SJSA1 (cell line): Measurements from ENCODE around the gene QPRT. TPM values are rescaled to one million over a fixed set of nuclear protein-coding genes. Genes with fewer than 3 reads are reported as not detected.
"Not testable (repeated sequence)": the region's sequence is repeated elsewhere in the genome, so short reads cannot be mapped to it uniquely, and the experiment has no call there.

Experiments
- DNase-seq, 2 experiments: peaks; one replicate each; pipeline ENCODE4 v3.0.0-alpha.2; 2015 to 2020; ENCODE audit warnings: low spot score in 2 of 2, low read depth in 1 of 2
- H3K27ac ChIP-seq: fragments of 250-450 bp; sonication (Bioruptor Pico); 2 replicates; pipeline ENCODE4 v1.5.1; 2020; ENCODE audit warnings: mild to moderate bottlenecking, moderate library complexity
- H3K27me3 ChIP-seq: fragments of 250-450 bp; sonication (Bioruptor Pico); replicated peaks from 2 replicates; pipeline ENCODE4 v1.5.1; 2020; ENCODE audit warnings: mild to moderate bottlenecking, moderate library complexity
- H3K36me3 ChIP-seq: fragments of 250-450 bp; sonication (Bioruptor Pico); 2 replicates; pipeline ENCODE4 v1.5.1; 2020; ENCODE audit warnings: mild to moderate bottlenecking
- H3K4me1 ChIP-seq: fragments of 250-450 bp; sonication (Bioruptor Pico); replicated peaks from 2 replicates; pipeline ENCODE4 v1.6.1; 2021; ENCODE audit warnings: mild to moderate bottlenecking
- H3K4me3 ChIP-seq: fragments of 250-450 bp; sonication (Bioruptor Pico); 2 replicates; pipeline ENCODE4 v1.5.1; 2020; ENCODE audit warnings: mild to moderate bottlenecking
- H3K9me3 ChIP-seq: fragments of 250-450 bp; sonication (Bioruptor Pico); replicated peaks from 2 replicates; pipeline ENCODE4 v1.5.1; 2020; ENCODE audit warnings: mild to moderate bottlenecking
- total RNA-seq: library from RNA; depleted of rRNA; stranded (reverse); fragments of >200 nt; shearing (Covaris generic); gene quantifications from 2 replicates; pipeline ENCODE4 v1.2.3, GENCODE V29; 2014; rRNA removed

Gene QPRT
- total RNA-seq, 1 experiment from 2014 or later = 0.13 TPM

GRCh38 chr16:29745121-29745852 lies 66.3 kb downstream of the QPRT start:
- Histone ChIP-seq H3K4me3 (no peak overlapping the region), H3K9me3 (no peaks in the 10 kb centered on the region), H3K36me3 (no peaks in the 10 kb centered on the region), H3K27me3 (no peaks in the 10 kb centered on the region), H3K27ac (no peak overlapping the region), H3K4me1 (no peaks in the 10 kb centered on the region)
- no peak for DNase-seq

- H3K4me3 ChIP-seq = no peak within 1 kb of the TSS
- H3K27ac ChIP-seq = no peak within 1 kb of the TSS
- DNase-seq = no peak
- no peaks in the 10 kb centered on the region for H3K27me3 ChIP-seq
- H3K4me1 ChIP-seq = no peaks in the 10 kb centered on the region
- no peaks in the 10 kb centered on the region for H3K9me3 ChIP-seq
- H3K36me3 ChIP-seq = no peaks in the 10 kb centered on the region
These were observed 66.9 kb downstream of the QPRT start, which contains the start of gene C16orf54 for GRCh38 chr16:29745853-29746345. C16orf54 (minus strand) TSS chr16:29745990; CDS start chr16:29744951, 1,039 bp downstream.

GRCh38 chr16:29746518-29746917 lies 67.5 kb downstream of the QPRT start:
- H3K27me3 ChIP-seq, H3K9me3 ChIP-seq, DNase-seq, H3K36me3 ChIP-seq, H3K27ac ChIP-seq, H3K4me1 ChIP-seq, H3K4me3 ChIP-seq: not testable (repeated sequence)

Other genes starting within 250 kb of the QPRT start
- 18.9 and 31.9 TPM in 2 replicates for gene BOLA2, start 224.8 kb upstream of the QPRT start, total RNA-seq
- gene SLX1B, start 224.6 kb upstream of the QPRT start, total RNA-seq = 20.5 and 31.8 TPM in 2 replicates
- gene SULT1A4, start 219.3 kb upstream of the QPRT start, total RNA-seq = 0.58 and 3.6 TPM in 2 replicates
- 2.8 and 5.4 TPM in 2 replicates for gene NPIPB12, start 172.8 kb upstream of the QPRT start, total RNA-seq
- not detected in 2 replicates for gene SPN, start 15.9 kb upstream of the QPRT start, total RNA-seq
- gene C16orf54, start 66.8 kb downstream of the QPRT start, total RNA-seq = not detected in 2 replicates
- not detected in 2 replicates for gene ZG16, start 99.1 kb downstream of the QPRT start, total RNA-seq
- gene KIF22, start 111.6 kb downstream of the QPRT start, total RNA-seq = 95.3 and 137 TPM in 2 replicates
- gene MAZ, start 127.3 kb downstream of the QPRT start, total RNA-seq = 237 and 331 TPM in 2 replicates
- 0.11 TPM in 1 of 2 replicates, not detected in the other for gene PRRT2, start 133.0 kb downstream of the QPRT start, total RNA-seq
- gene PAGR1, start 137.0 kb downstream of the QPRT start, total RNA-seq = 39.3 and 66.0 TPM in 2 replicates
- gene MVP, start 141.3 kb downstream of the QPRT start, total RNA-seq = 138 and 149 TPM in 2 replicates
- gene CDIPT, start 184.0 kb downstream of the QPRT start, total RNA-seq = 59.9 and 71.6 TPM in 2 replicates
- gene SEZ6L2, start 220.4 kb downstream of the QPRT start, total RNA-seq = 13.2 and 13.8 TPM in 2 replicates
- 3.7 and 8.8 TPM in 2 replicates for gene ASPHD1, start 221.3 kb downstream of the QPRT start, total RNA-seq
- gene KCTD13, start 247.0 kb downstream of the QPRT start, total RNA-seq = 10.2 and 43.8 TPM in 2 replicates